ENCODE results near the gene ITSN1.
A peak's percentile ranks its signal among the peaks of the same experiment; 100 is the strongest.
"Not testable (repeated sequence)": the region's sequence is repeated elsewhere in the genome, so short reads cannot be mapped to it uniquely, and the experiment has no call there.

The ITSN1 gene

DNA sequence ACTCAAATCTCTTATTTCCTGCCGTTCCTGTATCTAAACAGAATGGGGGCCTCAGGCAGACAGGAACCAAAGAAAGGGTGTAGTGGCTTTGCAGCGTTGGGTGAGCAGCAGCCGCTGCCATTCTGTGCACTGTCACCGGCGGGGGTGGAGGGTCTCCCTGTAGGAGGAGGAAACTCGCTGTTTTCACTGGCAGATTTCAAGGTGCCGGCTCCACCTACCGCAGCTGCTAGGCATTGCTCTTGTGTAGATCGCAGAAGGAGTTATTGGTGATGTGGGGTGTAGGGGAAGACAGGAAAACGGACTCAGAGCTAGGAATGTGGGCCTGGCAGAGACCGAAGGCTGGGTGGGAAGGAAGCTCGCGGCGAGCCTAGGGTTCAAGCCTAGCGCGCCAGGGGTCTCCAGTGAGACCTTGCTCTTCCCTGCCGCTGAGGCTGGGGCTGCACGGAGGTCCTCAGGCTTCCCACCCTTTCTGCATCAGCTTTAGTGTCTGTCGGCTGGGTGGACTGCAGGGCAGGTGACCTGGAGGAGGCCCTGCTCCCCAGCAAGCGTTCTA lies 252.5 kb downstream of the ITSN1 start:
- DNase-seq (ENCODE audit: low read depth), result peak; percentile 91

DNA sequence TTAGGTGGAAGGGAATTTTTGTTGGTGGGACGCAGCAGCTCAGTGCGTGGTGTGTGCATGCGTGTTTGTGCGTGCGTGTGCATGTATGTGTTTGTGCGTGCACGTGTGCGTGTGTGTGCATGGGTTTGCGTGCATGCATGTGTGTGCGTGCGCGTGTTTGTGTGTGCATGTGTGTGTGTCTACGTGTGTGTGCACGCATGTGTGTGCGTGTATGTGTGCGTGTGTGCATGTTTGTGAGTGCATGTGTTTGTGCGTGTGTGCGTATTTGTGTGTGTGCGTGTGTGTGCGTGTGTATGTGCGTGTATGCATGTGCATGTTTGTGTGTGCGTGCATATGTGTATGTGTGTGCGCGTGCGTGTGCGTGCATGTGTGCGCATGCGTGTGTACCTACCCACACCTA lies 253.1 kb downstream of the ITSN1 start:
- no peak for DNase-seq (ENCODE audit: low read depth)

DNA sequence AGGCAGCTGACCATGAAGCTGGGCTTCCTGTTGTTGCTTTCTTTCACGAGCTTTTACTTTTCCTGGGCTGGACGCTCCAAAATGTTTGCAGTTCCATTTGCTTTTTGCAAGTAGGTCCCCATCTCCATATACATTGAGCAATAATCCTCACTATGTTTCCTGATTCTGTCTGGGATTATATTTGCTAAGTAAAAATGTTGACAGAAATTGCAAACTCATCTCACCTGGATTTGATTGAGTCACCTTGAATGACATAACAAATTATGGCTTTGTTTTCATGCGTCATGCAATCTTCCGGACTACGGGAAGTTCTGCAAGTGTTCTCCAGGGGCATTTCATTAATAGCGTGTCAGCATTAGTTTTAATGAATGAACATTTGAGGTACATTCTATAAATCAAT lies 254.4 kb downstream of the ITSN1 start:
- no peak for DNase-seq (ENCODE audit: low read depth)

GRCh38 chr21:33897098-33897497 lies 254.8 kb downstream of the ITSN1 start:
- DNase-seq (ENCODE audit: low read depth), result no peak

- DNase-seq (ENCODE audit: low read depth), result no peak
These were observed 255.4 kb downstream of the ITSN1 start for GRCh38 chr21:33897739-33898138.

DNA sequence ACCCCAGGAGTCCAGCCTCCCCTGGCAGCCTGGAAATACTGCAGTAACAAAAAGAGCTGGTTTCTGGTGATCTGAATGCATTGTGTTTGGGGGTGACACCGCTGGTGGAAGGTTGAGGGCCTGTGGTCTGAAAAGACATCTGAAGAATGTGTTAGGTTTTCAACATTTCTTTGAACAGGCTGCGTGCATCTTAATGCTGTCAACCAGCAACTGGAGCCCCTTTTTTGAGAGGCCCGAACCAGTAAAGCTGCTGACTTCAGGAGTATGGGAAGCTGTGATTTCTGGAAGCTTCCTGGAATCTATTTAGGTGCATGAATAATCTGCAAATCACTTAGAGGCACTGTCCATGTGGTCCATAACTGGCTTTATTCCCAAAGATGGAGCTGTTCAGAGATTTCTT lies 256.3 kb downstream of the ITSN1 start:
- no peak for DNase-seq (ENCODE audit: low read depth)

GRCh38 chr21:33899199-33899598 lies 256.9 kb downstream of the ITSN1 start:
- DNase-seq (ENCODE audit: low read depth), result no peak

GRCh38 chr21:33901412-33902288 lies 259.3 kb downstream of the ITSN1 start:
- DNase-seq (ENCODE audit: low read depth), result peak; percentile 61

GRCh38 chr21:33902349-33902748 lies 260.0 kb downstream of the ITSN1 start:
- DNase-seq (ENCODE audit: low read depth), result no peak

DNA sequence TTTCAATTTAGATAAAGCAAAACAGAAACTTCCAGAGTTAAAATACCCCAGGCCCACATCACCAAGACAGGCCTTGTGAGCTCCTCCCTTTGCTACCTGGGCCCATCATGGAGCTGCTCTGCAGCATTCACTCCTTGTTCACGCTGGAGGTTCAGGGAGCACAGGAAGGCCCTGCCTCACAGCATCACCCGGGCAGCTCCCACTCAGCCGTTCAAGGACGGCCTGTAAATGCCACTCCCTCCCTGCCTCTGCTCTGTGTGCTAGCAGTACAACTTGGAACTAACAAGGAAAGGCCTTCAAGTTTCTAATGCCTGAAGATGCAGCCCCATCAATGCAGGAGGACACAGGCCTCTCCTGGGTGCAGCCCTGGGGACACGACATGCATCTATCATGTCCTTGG lies 261.7 kb downstream of the ITSN1 start:
- no peak for DNase-seq (ENCODE audit: low read depth)

DNA sequence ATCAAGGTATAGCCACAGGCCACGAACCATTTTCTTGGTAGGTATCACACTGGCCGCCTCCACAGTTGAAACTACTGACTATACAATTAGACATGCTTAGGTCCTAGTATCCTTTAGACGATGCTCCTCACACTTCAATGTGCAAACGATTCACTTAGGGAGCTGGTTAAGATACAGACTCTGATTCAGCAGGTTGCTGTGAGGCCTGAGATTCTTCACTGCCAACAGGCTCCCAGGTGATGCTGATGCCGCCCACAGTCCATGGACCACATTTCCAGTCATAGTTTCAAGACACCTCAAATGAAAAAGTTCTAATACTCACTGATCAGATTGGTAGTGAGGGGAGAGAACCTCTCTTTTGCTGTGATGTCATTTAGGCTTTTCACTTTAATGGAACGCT lies 266.5 kb downstream of the ITSN1 start:
- no peak for DNase-seq (ENCODE audit: low read depth)

GRCh38 chr21:33909756-33910155 lies 267.5 kb downstream of the ITSN1 start:
- no peak for DNase-seq (ENCODE audit: low read depth)

GRCh38 chr21:33914188-33914587 lies 271.9 kb downstream of the ITSN1 start:
- DNase-seq (ENCODE audit: low read depth), result no peak

DNA sequence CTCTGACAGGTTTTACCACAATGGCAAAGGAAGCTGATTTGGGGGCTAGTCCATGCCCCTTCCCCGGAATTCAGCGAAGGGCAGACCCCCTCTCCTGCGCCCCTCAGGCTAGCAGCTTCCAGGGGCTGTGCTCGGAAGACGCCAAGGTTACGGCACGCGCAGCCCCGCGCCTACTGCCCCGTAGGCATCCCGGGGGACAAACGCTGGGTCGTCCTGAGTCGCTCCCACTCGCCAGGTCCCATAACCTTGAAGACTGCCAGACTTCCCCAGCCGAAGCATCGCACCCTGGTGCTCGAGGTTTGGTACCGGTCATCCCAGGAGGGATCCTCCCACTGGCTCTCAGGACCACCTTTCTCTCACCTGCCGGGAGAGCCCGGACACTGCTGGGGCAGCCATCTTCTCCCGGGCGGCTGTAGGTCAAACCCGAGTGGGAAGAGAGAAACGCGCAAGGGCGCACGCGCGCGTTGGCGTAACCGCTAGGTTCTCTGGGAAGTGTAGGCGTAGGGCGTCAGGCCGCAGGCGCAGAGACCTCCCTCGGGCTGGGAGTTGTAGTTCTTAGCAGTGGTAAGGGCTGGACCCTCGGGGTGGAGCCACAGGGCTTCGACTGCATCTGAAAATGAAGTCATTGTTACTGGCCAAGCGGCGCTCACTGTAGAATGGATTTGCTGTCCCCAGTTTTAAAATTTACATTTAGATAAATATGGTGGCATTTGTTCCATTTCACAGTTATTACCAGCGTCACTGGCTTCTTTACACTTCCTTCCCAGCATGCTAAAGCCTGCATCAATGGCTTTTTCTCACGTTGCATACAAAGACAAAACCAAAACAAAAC lies 273.3 kb downstream of the ITSN1 start, which contains the start of gene ATP5PO:
TSS of gene ATP5PO (minus strand) at position 437 of the 832 bp plus-strand sequence. CDS start at position 396, 41 bp downstream.
- peak; percentile 98 for DNase-seq (ENCODE audit: low read depth)

DNA sequence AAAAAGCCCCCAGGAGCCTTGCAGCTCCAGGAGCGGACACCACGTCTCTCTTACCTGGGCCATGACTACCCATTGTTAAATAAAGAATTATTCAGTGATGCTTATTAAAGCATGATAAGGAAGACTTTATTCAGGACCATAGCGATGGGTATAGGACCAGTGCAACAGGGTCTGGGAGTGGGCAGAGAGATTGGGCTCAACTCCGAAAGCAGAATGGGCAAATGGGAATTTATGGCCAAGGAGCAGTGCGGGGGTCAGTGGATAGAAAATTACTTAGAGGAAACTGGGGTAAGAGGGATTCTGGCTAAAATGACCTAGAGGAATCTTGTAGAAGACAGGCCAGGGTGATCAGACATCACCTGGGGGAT lies 273.9 kb downstream of the ITSN1 start:
- no peak for DNase-seq (ENCODE audit: low read depth)

DNA sequence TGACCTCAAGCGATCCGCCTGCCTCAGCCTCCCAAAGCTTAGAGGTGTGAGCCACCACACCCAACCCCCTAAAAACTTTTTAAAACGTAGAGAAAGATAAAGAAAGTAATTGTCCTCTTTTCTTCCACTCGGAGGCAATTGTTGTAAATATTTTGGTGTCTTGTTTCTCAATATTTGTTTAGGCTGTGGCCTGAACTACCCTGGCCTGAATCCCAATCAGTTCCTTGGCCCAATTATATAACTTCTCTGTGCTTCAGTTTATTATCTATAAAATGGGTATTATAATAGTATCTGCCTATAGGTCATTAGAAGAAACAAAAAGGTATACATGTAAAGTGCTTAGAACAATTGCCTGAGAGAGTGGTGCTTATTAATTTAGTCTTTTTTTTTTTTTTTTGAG lies 275.1 kb downstream of the ITSN1 start:
- no peak for DNase-seq (ENCODE audit: low read depth)

GRCh38 chr21:33924079-33924765 lies 281.9 kb downstream of the ITSN1 start:
- peak; percentile 83 for DNase-seq (ENCODE audit: low read depth)

- no peak for DNase-seq (ENCODE audit: low read depth)
These were observed 282.4 kb downstream of the ITSN1 start for GRCh38 chr21:33924766-33925100.

DNA sequence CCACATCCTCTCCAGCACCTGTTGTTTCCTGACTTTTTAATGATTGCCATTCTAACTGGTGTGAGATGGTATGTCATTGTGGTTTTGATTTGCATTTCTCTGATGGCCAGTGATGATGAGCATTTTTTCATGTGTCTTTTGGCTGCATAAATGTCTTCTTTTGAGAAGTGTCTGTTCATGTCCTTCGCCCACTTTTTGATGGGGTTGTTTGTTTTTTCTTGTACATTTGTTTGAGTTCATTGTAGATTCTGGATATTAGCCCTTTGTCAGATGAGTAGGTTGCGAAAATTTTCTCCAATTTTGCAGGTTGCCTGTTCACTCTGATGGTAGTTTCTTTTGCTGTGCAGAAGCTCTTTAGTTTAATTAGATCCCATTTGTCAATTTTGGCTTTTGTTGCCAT lies 283.9 kb downstream of the ITSN1 start:
- not testable (repeated sequence) for DNase-seq (ENCODE audit: low read depth)

DNA sequence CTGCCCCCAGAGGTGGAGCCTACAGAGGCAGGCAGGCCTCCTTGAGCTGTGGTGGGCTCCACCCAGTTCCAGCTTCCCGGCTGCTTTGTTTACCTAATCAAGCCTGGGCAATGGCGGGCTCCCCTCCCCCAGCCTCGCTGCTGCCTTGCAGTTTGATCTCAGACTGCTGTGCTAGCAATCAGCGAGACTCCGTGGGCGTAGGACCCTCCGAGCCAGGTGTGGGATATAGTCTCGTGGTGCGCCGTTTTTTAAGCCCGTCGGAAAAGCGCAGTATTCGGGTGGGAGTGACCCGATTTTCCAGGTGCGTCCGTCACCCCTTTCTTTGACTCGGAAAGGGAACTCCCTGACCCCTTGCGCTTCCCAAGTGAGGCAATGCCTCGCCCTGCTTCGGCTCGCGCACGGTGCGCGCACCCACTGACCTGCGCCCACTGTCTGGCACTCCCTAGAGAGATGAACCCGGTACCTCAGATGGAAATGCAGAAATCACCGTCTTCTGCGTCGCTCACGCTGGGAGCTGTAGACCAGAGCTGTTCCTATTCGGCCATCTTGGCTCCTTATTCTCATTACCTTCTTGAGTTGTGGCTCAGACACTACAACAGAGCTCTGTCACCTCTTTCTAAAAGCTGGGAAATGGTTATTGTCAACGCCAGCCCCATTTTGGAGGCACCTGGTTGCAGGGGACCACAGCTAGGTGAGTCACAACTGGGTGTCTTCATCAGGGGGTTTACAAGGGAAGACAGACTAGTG lies 288.9 kb downstream of the ITSN1 start:
- not testable (repeated sequence) for DNase-seq (ENCODE audit: low read depth)

GRCh38 chr21:33931799-33932390 lies 289.6 kb downstream of the ITSN1 start:
- DNase-seq (ENCODE audit: low read depth), result no peak

Data from ELR (cell line).